ENCODE data around the gene CACNB2. TPM values are rescaled to one million over a fixed set of nuclear protein-coding genes. Genes with fewer than 3 reads are reported as not detected.

Gene CACNB2
- total and polyA plus RNA-seq, 2 donors (not counting 3 experiments of a cell fraction or from before 2014, with no cell fraction given) = not detected

DNA sequence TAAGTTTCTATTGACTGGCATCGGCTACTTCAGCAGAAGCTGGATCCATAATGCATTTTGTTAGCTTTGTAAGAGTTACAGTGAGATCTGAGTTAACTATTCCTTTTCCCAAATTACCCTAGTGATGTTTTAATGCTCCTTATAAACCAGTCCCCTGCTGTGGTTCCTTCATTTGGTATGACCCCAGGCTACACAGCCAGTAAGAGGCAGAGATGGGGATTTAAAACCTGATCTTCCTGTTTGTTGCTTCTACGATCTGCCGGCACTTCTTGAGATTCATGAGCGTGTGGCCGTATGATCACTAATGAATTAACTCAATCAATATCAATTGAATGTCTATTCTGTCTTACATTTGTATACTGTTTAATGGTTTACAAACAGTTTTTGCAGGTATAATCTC, 86.1 kb downstream of the CACNB2 start:
- intact Hi-C loops (cut with micrococcal nuclease) = no loop called here
- no peak for FAIRE-seq
- CTCF ChIA-PET = no interaction called here

More for the DNA sequence above, 86.1 kb downstream of the CACNB2 start:
- Histone ChIP-seq H3K9me3 (replicated peaks; ENCODE audit: control insufficient read depth, insufficient read depth, low read length) (no peaks in the 10 kb centered on the region), H2AFZ (ENCODE audit: low read depth, low read length) (no peak overlapping the region), H3K27ac (ENCODE audit: insufficient read depth, low read depth, low read length) (no peak overlapping the region), H3K9me1 (replicated peaks; ENCODE audit: control insufficient read depth, extremely low read depth, insufficient read depth, low read length) (no peaks in the 10 kb centered on the region), H3K27me3 (ENCODE audit: control insufficient read depth in 2 of 2, insufficient read depth in 2 of 2, low read length in 2 of 2) (no peaks in the 10 kb centered on the region), H3K9ac (replicated peaks; ENCODE audit: extremely low read depth, insufficient read depth, low read length) (no peak overlapping the region), H3K79me2 (ENCODE audit: control insufficient read depth, insufficient read depth, low read length) (no peaks in the 10 kb centered on the region), H3K4me1 (ENCODE audit: control insufficient read depth, extremely low read depth, insufficient read depth, low read length) (no peaks in the 10 kb centered on the region), H3K4me3 (replicated peaks in 1 of 3; ENCODE audit: insufficient read depth in 1 of 3, low read depth in 1 of 3, low read length in 3 of 3) (no peak overlapping the region), H3K4me2 (ENCODE audit: insufficient read depth, low read length) (no peak overlapping the region), H4K20me1 (replicated peaks; ENCODE audit: control insufficient read depth, extremely low read depth, insufficient read depth, low read length) (no peaks in the 10 kb centered on the region), H3K36me3 (ENCODE audit: control insufficient read depth in 2 of 2, extremely low read depth in 1 of 2, insufficient read depth in 2 of 2, low read length in 2 of 2) (no peaks in the 10 kb centered on the region)
- POLR2A ChIA-PET = no interaction called here
- dilution Hi-C loops (cut with MboI; ENCODE audit: extremely low pct_ligation_motif_present, low sequenced_read_pairs) = no loop called here
- no peak for DNase-seq (ENCODE audit: low read depth, low spot score)
- BruUV-seq (replicated peaks) = no TSS peak
- TF ChIP-seq MYC (IDR thresholded peaks at IDR 0.05; ENCODE audit: low read depth, low read length) (no peak), MAX (IDR thresholded peaks at IDR 0.05; ENCODE audit: insufficient read depth, insufficient read length) (no peak), POLR2A (IDR thresholded peaks at IDR 0.05; ENCODE audit: low read depth, low read length) (no peak), JUN (IDR thresholded peaks at IDR 0.05; ENCODE audit: borderline replicate concordance, insufficient read depth, insufficient read length, low read depth) (no peak), GATA2 (IDR thresholded peaks at IDR 0.05; ENCODE audit: insufficient read depth, insufficient read length, low read depth, low read length) (no peak), EZH2 (IDR thresholded peaks at IDR 0.05; ENCODE audit: borderline replicate concordance, low read depth, low read length, severe bottlenecking) (no peak), FOS (IDR thresholded peaks at IDR 0.05; ENCODE audit: borderline replicate concordance, insufficient read depth, low read length) (no peak), POLR2AphosphoS5 (IDR thresholded peaks at IDR 0.05; ENCODE audit: insufficient read depth, low read depth, low read length) (no peak)
- TF ChIP-seq, protein P1, sequence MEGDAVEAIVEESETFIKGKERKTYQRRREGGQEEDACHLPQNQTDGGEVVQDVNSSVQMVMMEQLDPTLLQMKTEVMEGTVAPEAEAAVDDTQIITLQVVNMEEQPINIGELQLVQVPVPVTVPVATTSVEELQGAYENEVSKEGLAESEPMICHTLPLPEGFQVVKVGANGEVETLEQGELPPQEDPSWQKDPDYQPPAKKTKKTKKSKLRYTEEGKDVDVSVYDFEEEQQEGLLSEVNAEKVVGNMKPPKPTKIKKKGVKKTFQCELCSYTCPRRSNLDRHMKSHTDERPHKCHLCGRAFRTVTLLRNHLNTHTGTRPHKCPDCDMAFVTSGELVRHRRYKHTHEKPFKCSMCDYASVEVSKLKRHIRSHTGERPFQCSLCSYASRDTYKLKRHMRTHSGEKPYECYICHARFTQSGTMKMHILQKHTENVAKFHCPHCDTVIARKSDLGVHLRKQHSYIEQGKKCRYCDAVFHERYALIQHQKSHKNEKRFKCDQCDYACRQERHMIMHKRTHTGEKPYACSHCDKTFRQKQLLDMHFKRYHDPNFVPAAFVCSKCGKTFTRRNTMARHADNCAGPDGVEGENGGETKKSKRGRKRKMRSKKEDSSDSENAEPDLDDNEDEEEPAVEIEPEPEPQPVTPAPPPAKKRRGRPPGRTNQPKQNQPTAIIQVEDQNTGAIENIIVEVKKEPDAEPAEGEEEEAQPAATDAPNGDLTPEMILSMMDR (IDR thresholded peaks at IDR 0.05; ENCODE audit: extremely low read depth in 1 of 2, insufficient read depth in 1 of 2, low read depth in 1 of 2, low read length in 2 of 2) = no peak

Measured in endothelial cell of umbilical vein (primary cell).